ENCODE results near the gene NABP2. TPM values are rescaled to one million over a fixed set of nuclear protein-coding genes. Genes with fewer than 3 reads are reported as not detected.

The NABP2 gene
- polyA plus RNA-seq, 3 donors = 2.7 to 10.1 (median 3.2) TPM

DNA sequence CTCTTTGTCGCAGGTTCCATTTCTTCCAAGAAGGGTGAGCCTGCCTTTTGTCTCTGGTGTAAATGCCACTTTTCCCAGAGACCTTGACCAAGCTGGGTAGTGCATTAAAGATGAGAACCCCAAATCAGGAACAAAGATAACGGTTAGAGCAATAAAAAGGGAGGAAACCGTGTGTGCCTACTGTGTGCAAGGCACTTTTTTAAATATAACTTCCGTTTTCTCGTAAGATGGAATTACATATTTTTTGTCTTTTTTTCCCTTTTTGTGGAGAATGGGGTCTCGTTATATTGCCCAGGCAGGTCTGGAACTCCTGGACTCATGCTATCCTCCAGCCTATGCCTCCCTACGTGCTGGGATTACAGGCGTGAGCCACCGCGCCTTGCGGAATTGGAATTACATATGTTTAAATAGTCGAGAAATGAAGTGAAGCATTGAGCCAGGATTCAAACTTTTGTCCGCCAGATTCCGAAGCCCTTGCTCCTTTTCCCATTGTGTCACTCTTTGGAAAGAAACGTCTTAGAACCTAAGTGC lies 506 bp upstream of the NABP2 start:
- peak in 2 of 3 donors; percentile 2 to 27 for DNase-seq
- Histone ChIP-seq H3K9me3 (replicated peaks in 1 of 2; ENCODE audit: control insufficient read depth in 1 of 2, insufficient read depth in 1 of 2, low read length in 2 of 2) (no peaks in the 10 kb centered on the region), H3K4me2 (replicated peaks; ENCODE audit: extremely low read depth, low read length, poor library complexity, severe bottlenecking) (peak overlapping the region; percentile 87), H2AFZ (ENCODE audit: insufficient read depth, low read depth, low read length, poor library complexity, severe bottlenecking) (peak overlapping the region; percentile 97), H3K27ac (ENCODE audit: low read depth in 1 of 2, low read length in 2 of 2) (peak overlapping the region in 1 of 2 donors; percentile 94), H3K4me1 (ENCODE audit: control insufficient read depth in 1 of 2, insufficient read depth in 2 of 2, low read length in 2 of 2) (peaks cover 44 to 48% of the 10 kb centered on the region in 2 donors), H3K9ac (ENCODE audit: insufficient read depth, low read length, poor library complexity, severe bottlenecking) (no peak overlapping the region), H4K20me1 (ENCODE audit: insufficient read depth, low read length) (peaks cover 8% of the 10 kb centered on the region), H3K4me3 (replicated peaks in 1 of 3; ENCODE audit: low read depth in 2 of 3, low read length in 3 of 3) (peak overlapping the region; percentile 40 to 96 (median 40)), H3K27me3 (ENCODE audit: control insufficient read depth in 2 of 2, insufficient read depth in 2 of 2, low read length in 2 of 2) (no peaks in the 10 kb centered on the region), H3K79me2 (ENCODE audit: insufficient read depth, low read length) (peaks cover 36% of the 10 kb centered on the region), H3K36me3 (replicated peaks in 1 of 2; ENCODE audit: control insufficient read depth in 1 of 2, insufficient read depth in 2 of 2, low read length in 2 of 2) (no peaks in the 10 kb centered on the region)
- intact Hi-C loops (cut with micrococcal nuclease) = loop anchor here (2.0 to 5.0 kb wide), 4 partner anchors 36 to 105 kb away; partner anchors contain the start of genes ESYT1 (in 1 of the 2), MYL6 (in 1 of the 2), SMARCC2 (in 1 of the 2) and ZC3H10 (in 1 of the 2)
- Mint-ChIP-seq H3K36me3 (peaks cover 4 to 14% of the 10 kb centered on the region in 2 donors), H3K9me3 (peaks cover 0 to 2% (median 0%) of the 10 kb centered on the region in 7 donors), H3K4me3 (peak overlapping the region; percentile 76 to 85), H3K27me3 (ENCODE audit: low read depth in 3 of 3) (no peaks in the 10 kb centered on the region), H3K4me1 (peaks cover 42% of the 10 kb centered on the region), H3K27ac (peak overlapping the region; percentile 87 to 99 (median 92))
- TF ChIP-seq, protein P1, sequence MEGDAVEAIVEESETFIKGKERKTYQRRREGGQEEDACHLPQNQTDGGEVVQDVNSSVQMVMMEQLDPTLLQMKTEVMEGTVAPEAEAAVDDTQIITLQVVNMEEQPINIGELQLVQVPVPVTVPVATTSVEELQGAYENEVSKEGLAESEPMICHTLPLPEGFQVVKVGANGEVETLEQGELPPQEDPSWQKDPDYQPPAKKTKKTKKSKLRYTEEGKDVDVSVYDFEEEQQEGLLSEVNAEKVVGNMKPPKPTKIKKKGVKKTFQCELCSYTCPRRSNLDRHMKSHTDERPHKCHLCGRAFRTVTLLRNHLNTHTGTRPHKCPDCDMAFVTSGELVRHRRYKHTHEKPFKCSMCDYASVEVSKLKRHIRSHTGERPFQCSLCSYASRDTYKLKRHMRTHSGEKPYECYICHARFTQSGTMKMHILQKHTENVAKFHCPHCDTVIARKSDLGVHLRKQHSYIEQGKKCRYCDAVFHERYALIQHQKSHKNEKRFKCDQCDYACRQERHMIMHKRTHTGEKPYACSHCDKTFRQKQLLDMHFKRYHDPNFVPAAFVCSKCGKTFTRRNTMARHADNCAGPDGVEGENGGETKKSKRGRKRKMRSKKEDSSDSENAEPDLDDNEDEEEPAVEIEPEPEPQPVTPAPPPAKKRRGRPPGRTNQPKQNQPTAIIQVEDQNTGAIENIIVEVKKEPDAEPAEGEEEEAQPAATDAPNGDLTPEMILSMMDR (IDR thresholded peaks at IDR 0.05) = no peak
- 12% methylated on average over 3 of the region's 15 CpGs for WGBS (ENCODE audit: insufficient coverage)

DNA sequence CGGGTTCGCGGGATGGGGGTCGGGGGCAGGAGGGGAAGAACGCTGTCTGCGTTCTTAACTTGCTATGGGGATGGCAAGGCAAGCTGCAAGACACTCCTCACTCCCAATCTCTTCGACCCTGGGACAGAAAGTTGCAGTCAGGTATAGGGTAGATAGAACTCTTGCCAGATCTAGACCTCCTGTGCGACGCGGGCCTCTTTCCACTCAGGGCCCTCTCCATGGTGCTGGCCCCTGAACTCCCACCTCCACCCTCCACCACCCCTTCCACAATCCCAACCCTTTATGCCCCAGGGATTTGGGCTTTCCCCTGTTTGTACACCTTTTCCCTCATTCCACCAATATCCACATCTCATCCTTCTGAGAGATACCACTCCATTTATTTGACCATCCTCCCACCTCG lies 812 bp downstream of the NABP2 start:
- peaks cover 0 to 2% (median 0%) of the 10 kb centered on the region in 7 donors for H3K9me3 Mint-ChIP-seq
- no peaks in the 10 kb centered on the region for H3K9me3 ChIP-seq (replicated peaks in 1 of 2; ENCODE audit: control insufficient read depth in 1 of 2, insufficient read depth in 1 of 2, low read length in 2 of 2)
- intact Hi-C loops (cut with micrococcal nuclease) = loop anchor here (5.0 kb wide), 2 partner anchors 38 to 98 kb away; partner anchors contain the start of genes ESYT1 (in 1 of the 2) and SMARCC2 (in 1 of the 2)
- peaks cover 7% of the 10 kb centered on the region for H4K20me1 ChIP-seq (ENCODE audit: insufficient read depth, low read length)
- 89% methylated on average over 4 of the region's 11 CpGs for WGBS (ENCODE audit: insufficient coverage)
- TF ChIP-seq, protein P1 (IDR thresholded peaks at IDR 0.05) = no peak
- H3K27ac ChIP-seq (ENCODE audit: low read depth in 1 of 2, low read length in 2 of 2) = peak overlapping the region in 1 of 2 donors; percentile 94
- H3K4me3 Mint-ChIP-seq = peak overlapping the region in 1 of 2 donors; percentile 85
- H3K4me2 ChIP-seq (replicated peaks; ENCODE audit: extremely low read depth, low read length, poor library complexity, severe bottlenecking) = peak overlapping the region; percentile 87
- H3K36me3 Mint-ChIP-seq = peaks cover 6 to 18% of the 10 kb centered on the region in 2 donors
- H3K4me1 ChIP-seq (ENCODE audit: control insufficient read depth in 1 of 2, insufficient read depth in 2 of 2, low read length in 2 of 2) = peaks cover 37 to 47% of the 10 kb centered on the region in 2 donors
- no peaks in the 10 kb centered on the region for H3K27me3 Mint-ChIP-seq (ENCODE audit: low read depth in 3 of 3)
- no peak for DNase-seq
- peaks cover 22% of the 10 kb centered on the region for H3K79me2 ChIP-seq (ENCODE audit: insufficient read depth, low read length)
- H3K36me3 ChIP-seq (replicated peaks in 1 of 2; ENCODE audit: control insufficient read depth in 1 of 2, insufficient read depth in 2 of 2, low read length in 2 of 2) = peaks cover 0 to 2% of the 10 kb centered on the region in 2 donors
- H3K9ac ChIP-seq (ENCODE audit: insufficient read depth, low read length, poor library complexity, severe bottlenecking) = peak overlapping the region; percentile 63
- H3K4me1 Mint-ChIP-seq = peaks cover 39% of the 10 kb centered on the region
- H2AFZ ChIP-seq (ENCODE audit: insufficient read depth, low read depth, low read length, poor library complexity, severe bottlenecking) = peak overlapping the region; percentile 97
- peak overlapping the region in 3 of 7 donors; percentile 48 to 99 (median 82) for H3K27ac Mint-ChIP-seq
- no peaks in the 10 kb centered on the region for H3K27me3 ChIP-seq (ENCODE audit: control insufficient read depth in 2 of 2, insufficient read depth in 2 of 2, low read length in 2 of 2)
- H3K4me3 ChIP-seq (replicated peaks in 1 of 3; ENCODE audit: low read depth in 2 of 3, low read length in 3 of 3) = peak overlapping the region in 1 of 3 experiments; percentile 96

All from CD14-positive monocyte (primary cell).